SU-DHL-6 (cell line): ENCODE measurements around the gene NUSAP1.
"Not testable (repeated sequence)": the region's sequence is repeated elsewhere in the genome, so short reads cannot be mapped to it uniquely, and the experiment has no call there.

Experiments
- H2AFZ ChIP-seq: fragments of 200-600 bp; sonication (generic); 2 replicates; pipeline ENCODE4 v1.6.1; 2014; ENCODE audit warnings: low read depth, mild to moderate bottlenecking, moderate library complexity, mixed read lengths, antibody characterized with exemption, low read length; ENCODE audit not compliant: severe bottlenecking
- H3F3A ChIP-seq: fragments of 200-600 bp; shearing (Covaris generic); 2 replicates; pipeline ENCODE4 v1.6.0; 2016; ENCODE audit warnings: antibody characterized with exemption, mild to moderate bottlenecking; ENCODE audit not compliant: insufficient read depth
- H3K27ac ChIP-seq: fragments of 200-600 bp; sonication (generic); 2 replicates; pipeline ENCODE4 v1.5.1; 2016; ENCODE audit warnings: low read depth, mild to moderate bottlenecking, low read length, moderate library complexity, mixed read lengths
- H3K27me3 ChIP-seq: fragments of 200-600 bp; sonication (generic), shearing (Covaris generic); 2 replicates; pipeline ENCODE4 v1.6.0; 2014; ENCODE audit warnings: mild to moderate bottlenecking, low read length
- H3K36me3 ChIP-seq: fragments of 200-600 bp; sonication (generic); 2 replicates; pipeline ENCODE4 v1.6.1; 2014; ENCODE audit warnings: mild to moderate bottlenecking, low read length, mixed read lengths
- H3K4me2 ChIP-seq: fragments of 300-600, 200-600 bp; shearing (Covaris generic), sonication (generic); 2 replicates; pipeline ENCODE4 v1.6.0; 2014; ENCODE audit warnings: low read length, low read depth, mild to moderate bottlenecking; ENCODE audit not compliant: poor library complexity, severe bottlenecking
- H3K4me3 ChIP-seq: fragments of 200-600 bp; sonication (generic); 2 replicates; pipeline ENCODE4 v1.5.1; 2014; ENCODE audit warnings: antibody characterized with exemption, low read length, mild to moderate bottlenecking, mixed read lengths; ENCODE audit not compliant: insufficient read depth, poor library complexity, severe bottlenecking
- H3K79me2 ChIP-seq: fragments of 200-600 bp; sonication (generic); 2 replicates; pipeline ENCODE4 v1.6.1; 2014; ENCODE audit warnings: mild to moderate bottlenecking, low read length, moderate library complexity; ENCODE audit not compliant: insufficient read depth
- H3K9ac ChIP-seq: fragments of 200-600 bp; sonication (generic); 2 replicates; pipeline ENCODE4 v1.7.0; 2014; ENCODE audit warnings: mild to moderate bottlenecking, low read length
- H3K9me2 ChIP-seq: fragments of 200-600 bp; sonication (generic); replicated peaks from 2 replicates; pipeline ENCODE4 v1.6.1; 2014; ENCODE audit warnings: low read length; ENCODE audit not compliant: insufficient read depth
- H3K9me3 ChIP-seq: fragments of 200-600 bp; sonication (generic); 2 replicates; pipeline ENCODE4 v1.6.1; 2014; ENCODE audit warnings: low read length, mixed read lengths; ENCODE audit not compliant: insufficient read depth
- H4K20me1 ChIP-seq: fragments of 200-600 bp; sonication (generic); 2 replicates; pipeline ENCODE4 v1.6.1; 2014; ENCODE audit warnings: low read depth, mild to moderate bottlenecking, antibody characterized with exemption, low read length, moderate library complexity, mixed read lengths
- CTCF ChIP-seq: fragments of 200-600 bp; sonication (generic); IDR thresholded peaks from one replicate; pipeline ENCODE4 v1.5.1; 2017; ENCODE audit warnings: antibody characterized with exemption, mild to moderate bottlenecking, low read length, moderate library complexity; ENCODE audit not compliant: insufficient read depth, poor library complexity, severe bottlenecking
- EZH2phosphoT487 ChIP-seq: fragments of 200-600 bp; sonication (generic), shearing (Covaris generic); conservative IDR thresholded peaks from 2 replicates; pipeline ENCODE4 v1.6.1; 2018; ENCODE audit warnings: mild to moderate bottlenecking, antibody characterized with exemption, low read length, moderate library complexity, mixed read lengths

The NUSAP1 gene, protein sequence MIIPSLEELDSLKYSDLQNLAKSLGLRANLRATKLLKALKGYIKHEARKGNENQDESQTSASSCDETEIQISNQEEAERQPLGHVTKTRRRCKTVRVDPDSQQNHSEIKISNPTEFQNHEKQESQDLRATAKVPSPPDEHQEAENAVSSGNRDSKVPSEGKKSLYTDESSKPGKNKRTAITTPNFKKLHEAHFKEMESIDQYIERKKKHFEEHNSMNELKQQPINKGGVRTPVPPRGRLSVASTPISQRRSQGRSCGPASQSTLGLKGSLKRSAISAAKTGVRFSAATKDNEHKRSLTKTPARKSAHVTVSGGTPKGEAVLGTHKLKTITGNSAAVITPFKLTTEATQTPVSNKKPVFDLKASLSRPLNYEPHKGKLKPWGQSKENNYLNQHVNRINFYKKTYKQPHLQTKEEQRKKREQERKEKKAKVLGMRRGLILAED

DNA sequence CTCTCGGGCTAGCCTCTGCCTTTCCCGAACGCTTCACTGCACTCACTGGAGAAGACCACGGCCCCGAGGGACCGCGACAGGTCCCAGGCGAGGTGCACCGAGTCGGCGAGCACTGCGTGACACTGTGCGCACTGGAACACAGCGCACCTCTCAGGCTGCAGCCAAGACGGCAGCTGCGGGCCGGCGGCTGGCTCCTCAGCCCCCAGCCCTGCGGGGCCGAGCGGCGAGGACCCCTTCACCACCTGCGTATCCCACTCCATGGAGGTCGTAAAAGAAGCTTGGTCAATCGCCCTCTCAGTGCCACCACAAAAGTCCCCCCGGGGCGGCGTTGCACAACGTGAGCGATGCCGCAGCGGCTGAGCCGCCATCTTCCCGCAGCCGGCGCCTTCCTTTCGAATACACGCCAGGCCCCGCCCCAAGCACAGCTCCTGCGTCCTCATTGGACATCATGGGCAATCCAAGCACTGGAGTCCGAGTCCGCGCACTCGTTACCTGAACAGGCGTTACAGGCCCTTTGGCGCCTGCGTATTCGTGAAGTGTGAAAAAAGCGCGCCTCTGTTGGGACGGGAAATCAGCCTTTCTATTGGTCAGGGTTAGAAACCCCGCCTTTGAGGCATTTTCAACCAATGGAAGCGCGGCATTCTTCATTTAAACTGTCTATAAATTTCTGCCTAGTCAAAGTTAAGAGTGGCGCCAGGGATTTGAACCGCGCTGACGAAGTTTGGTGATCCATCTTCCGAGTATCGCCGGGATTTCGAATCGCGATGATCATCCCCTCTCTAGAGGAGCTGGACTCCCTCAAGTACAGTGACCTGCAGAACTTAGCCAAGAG, at the start of gene NUSAP1, which contains the start of gene OIP5:
Gene NUSAP1, plus strand, starts transcription at position 688 of the 832 bp plus-strand sequence. Its CDS starts 77 bp downstream, at position 765.
Gene OIP5, minus strand, starts transcription at position 398 of the 832 bp plus-strand sequence. Its CDS starts 30 bp downstream, at position 368.
- H4K20me1 ChIP-seq, result peaks cover 6% of the 10 kb centered on the region; the same call in 1 of the 2 replicates
- H3F3A ChIP-seq, result peaks cover 12% of the 10 kb centered on the region
- H2AFZ ChIP-seq, result peak within 1 kb of the TSS; percentile 57
- peaks cover 62% of the 10 kb centered on the region for H3K79me2 ChIP-seq
- peak within 1 kb of the TSS; percentile 96 for H3K4me2 ChIP-seq
- peak within 1 kb of the TSS; percentile 83 for H3K4me3 ChIP-seq
- H3K9ac ChIP-seq, result peak within 1 kb of the TSS; percentile 88
- H3K27me3 ChIP-seq, result no peaks in the 10 kb centered on the region
- peaks cover 6% of the 10 kb centered on the region for H3K36me3 ChIP-seq
- TF ChIP-seq EZH2phosphoT487, result no peak
- peak; percentile 43 for TF ChIP-seq CTCF
- H3K27ac ChIP-seq, result peak within 1 kb of the TSS; percentile 91
- H3K9me2 ChIP-seq, result no peaks in the 10 kb centered on the region
- H3K9me3 ChIP-seq, result no peaks in the 10 kb centered on the region

GRCh38 chr15:41282980-41283652, 49.6 kb upstream of the NUSAP1 start:
- Histone ChIP-seq H3K4me2 (peak overlapping the region; percentile 67), H3F3A (peaks cover 11% of the 10 kb centered on the region), H3K27ac (peak overlapping the region; percentile 89), H3K36me3 (peaks cover 23% of the 10 kb centered on the region), H3K79me2 (peaks cover 41% of the 10 kb centered on the region), H2AFZ (peak overlapping the region; percentile 88), H3K9ac (peak overlapping the region; percentile 82)
- H3K4me3 ChIP-seq, H3K9me2 ChIP-seq, H4K20me1 ChIP-seq, H3K27me3 ChIP-seq, H3K9me3 ChIP-seq: not testable (repeated sequence)

- peaks cover 11% of the 10 kb centered on the region for H3F3A ChIP-seq
- peaks cover 4% of the 10 kb centered on the region; the same call in 1 of the 2 replicates for H4K20me1 ChIP-seq
- H3K4me2 ChIP-seq, result peak overlapping the region; percentile 95
- no peaks in the 10 kb centered on the region for H3K27me3 ChIP-seq
- peak overlapping the region; percentile 77 for H3K4me3 ChIP-seq
- no peak for TF ChIP-seq EZH2phosphoT487
- TF ChIP-seq CTCF, result no peak
- peak overlapping the region; percentile 89 for H3K27ac ChIP-seq
- H3K9me3 ChIP-seq, result no peaks in the 10 kb centered on the region
- H2AFZ ChIP-seq, result peak overlapping the region; percentile 88
- no peaks in the 10 kb centered on the region for H3K9me2 ChIP-seq
- peaks cover 48% of the 10 kb centered on the region for H3K79me2 ChIP-seq
- peaks cover 28% of the 10 kb centered on the region for H3K36me3 ChIP-seq
- peak overlapping the region; percentile 82 for H3K9ac ChIP-seq
These were observed 48.8 kb upstream of the NUSAP1 start for GRCh38 chr15:41283653-41284426.
